PC-9 (cell line): ENCODE results near the gene LRWD1. TPM values are rescaled to one million over a fixed set of nuclear protein-coding genes. Genes with fewer than 3 reads are reported as not detected.

Experiments
- BruUV-seq: library from RNA; stranded (reverse); fragments of 400-500 nt; replicated peaks from 2 replicates; lab custom pipeline; 2021; lab: Mats Ljungman, UMichigan
- CTCF ChIA-PET: fragments of 300-600 bp; sonication (Branson Sonifier 250); formaldehyde crosslinking; loops from one replicate; lab custom pipeline; 2022; ENCODE audit warnings: antibody characterized with exemption; lab: Charles Lee
- POLR2A ChIA-PET: fragments of 300-600 bp; sonication (Branson Sonifier 250); formaldehyde crosslinking; loops from one replicate; lab custom pipeline; 2022; ENCODE audit warnings: antibody characterized with exemption; ENCODE audit not compliant: unreplicated experiment; lab: Charles Lee
- DNase-seq, 2 experiments: peaks; one replicate each; pipeline versions ENCODE4 v3.0.0 to v3.0.0-alpha.2; 2015 to 2022; ENCODE audit warnings: mixed read lengths in 1 of 2
- H2AFZ ChIP-seq: fragments of 200-600 bp; sonication (generic); 2 replicates; pipeline ENCODE4 v1.8.1; 2017; ENCODE audit warnings: antibody characterized with exemption
- H3F3A ChIP-seq: fragments of 200-600 bp; sonication (generic); 2 replicates; pipeline ENCODE4 v1.8.1; 2017; ENCODE audit warnings: antibody characterized with exemption, mild to moderate bottlenecking, low read depth; ENCODE audit not compliant: insufficient read depth
- H3K27ac ChIP-seq: fragments of 200-600 bp; sonication (generic); 2 replicates; pipeline ENCODE4 v1.6.1; 2016; ENCODE audit warnings: mixed run types
- H3K27me3 ChIP-seq: fragments of 200-600 bp; sonication (generic); 2 replicates; pipeline ENCODE4 v1.6.1; 2016; ENCODE audit warnings: low read depth, mixed run types; ENCODE audit not compliant: insufficient read depth
- H3K36me3 ChIP-seq: fragments of 200-600 bp; sonication (generic); 2 replicates; pipeline ENCODE4 v1.6.1; 2016; ENCODE audit warnings: low read depth, mixed run types
- H3K4me1 ChIP-seq: fragments of 200-600 bp; sonication (generic); replicated peaks from 2 replicates; pipeline ENCODE4 v1.6.1; 2016; ENCODE audit warnings: mixed run types; ENCODE audit not compliant: insufficient read depth
- H3K4me2 ChIP-seq: fragments of 200-600 bp; sonication (generic); 2 replicates; pipeline ENCODE4 v1.6.1; 2017; ENCODE audit warnings: mixed run types
- H3K4me3 ChIP-seq: fragments of 200-600 bp; sonication (generic); 2 replicates; pipeline ENCODE4 v1.6.1; 2016; ENCODE audit warnings: mixed run types
- H3K79me2 ChIP-seq: fragments of 200-600 bp; sonication (generic); 2 replicates; pipeline ENCODE4 v1.6.1; 2017; ENCODE audit warnings: low read depth, mixed run types
- H3K9me2 ChIP-seq: fragments of 200-600 bp; sonication (generic); 2 replicates; pipeline ENCODE4 v1.8.1; 2017; ENCODE audit warnings: mild to moderate bottlenecking; ENCODE audit not compliant: insufficient read depth
- H3K9me3 ChIP-seq: fragments of 200-600 bp; sonication (generic); 2 replicates; pipeline ENCODE4 v1.8.1; 2016; ENCODE audit warnings: low read depth; ENCODE audit not compliant: insufficient read depth
- H4K20me1 ChIP-seq: fragments of 200-600 bp; sonication (generic); 2 replicates; pipeline ENCODE4 v1.8.1; 2017; ENCODE audit not compliant: insufficient read depth
- EZH2 ChIP-seq: fragments of 200-600 bp; sonication (generic); IDR thresholded peaks from 2 replicates; pipeline ENCODE4 v1.8.0; 2017; ENCODE audit warnings: antibody characterized with exemption, low read depth
- intact Hi-C: fragments of 100-400 bp; cut with micrococcal nuclease; formaldehyde crosslinking; loops from one replicate; pipeline ENCODE4 v1.10.0; 2022; ENCODE audit not compliant: unreplicated experiment
- total RNA-seq: library from RNA; stranded (reverse); gene quantifications from 2 replicates; pipeline ENCODE4 v1.2.3, GENCODE V29; 2021
- TF ChIP-seq, protein P1 (sequence below): fragments of 200-600 bp; sonication (generic); conservative IDR thresholded peaks from 2 replicates; pipeline ENCODE4 v1.6.1; 2017; ENCODE audit warnings: mixed run types, antibody characterized with exemption, mild to moderate bottlenecking, moderate library complexity

The LRWD1 gene
- total RNA-seq, 1 experiment from 2014 or later = 35.3 TPM

GRCh38 chr7:102469972-102470825 is 5.4 kb downstream of the LRWD1 start:
- Histone ChIP-seq H3F3A (no peaks in the 10 kb centered on the region; the same call in 1 of the 2 replicates), H3K27ac (no peak overlapping the region), H2AFZ (no peak overlapping the region), H3K36me3 (no peaks in the 10 kb centered on the region), H3K9me3 (no peaks in the 10 kb centered on the region), H3K4me2 (no peak overlapping the region), H3K4me1 (peaks cover 5% of the 10 kb centered on the region; the same call in 1 of the 2 replicates), H3K79me2 (no peaks in the 10 kb centered on the region), H3K4me3 (no peak overlapping the region), H4K20me1 (no peaks in the 10 kb centered on the region), H3K27me3 (no peaks in the 10 kb centered on the region), H3K9me2 (no peaks in the 10 kb centered on the region)
- TF ChIP-seq EZH2 = no peak
- TF ChIP-seq, protein P1, sequence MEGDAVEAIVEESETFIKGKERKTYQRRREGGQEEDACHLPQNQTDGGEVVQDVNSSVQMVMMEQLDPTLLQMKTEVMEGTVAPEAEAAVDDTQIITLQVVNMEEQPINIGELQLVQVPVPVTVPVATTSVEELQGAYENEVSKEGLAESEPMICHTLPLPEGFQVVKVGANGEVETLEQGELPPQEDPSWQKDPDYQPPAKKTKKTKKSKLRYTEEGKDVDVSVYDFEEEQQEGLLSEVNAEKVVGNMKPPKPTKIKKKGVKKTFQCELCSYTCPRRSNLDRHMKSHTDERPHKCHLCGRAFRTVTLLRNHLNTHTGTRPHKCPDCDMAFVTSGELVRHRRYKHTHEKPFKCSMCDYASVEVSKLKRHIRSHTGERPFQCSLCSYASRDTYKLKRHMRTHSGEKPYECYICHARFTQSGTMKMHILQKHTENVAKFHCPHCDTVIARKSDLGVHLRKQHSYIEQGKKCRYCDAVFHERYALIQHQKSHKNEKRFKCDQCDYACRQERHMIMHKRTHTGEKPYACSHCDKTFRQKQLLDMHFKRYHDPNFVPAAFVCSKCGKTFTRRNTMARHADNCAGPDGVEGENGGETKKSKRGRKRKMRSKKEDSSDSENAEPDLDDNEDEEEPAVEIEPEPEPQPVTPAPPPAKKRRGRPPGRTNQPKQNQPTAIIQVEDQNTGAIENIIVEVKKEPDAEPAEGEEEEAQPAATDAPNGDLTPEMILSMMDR = no peak
- no TSS peak for BruUV-seq
- CTCF ChIA-PET = no interaction called here
- intact Hi-C loops = loop anchor here (10.0 kb wide), 1 partner anchor 195 kb away; no protein-coding TSS in a partner anchor
- DNase-seq = no peak
- POLR2A ChIA-PET = no interaction called here

GRCh38 chr7:102471791-102472125 is 7.0 kb downstream of the LRWD1 start:
- no peaks in the 10 kb centered on the region for H3K27me3 ChIP-seq
- intact Hi-C loops = no loop called here
- ChIA-PET CTCF (no interaction called here), POLR2A (no interaction called here)
- H3K79me2 ChIP-seq = no peaks in the 10 kb centered on the region
- H3K4me2 ChIP-seq = no peak overlapping the region
- DNase-seq = no peak
- no peak overlapping the region for H3K27ac ChIP-seq
- H3K9me3 ChIP-seq = no peaks in the 10 kb centered on the region
- no peak overlapping the region for H2AFZ ChIP-seq
- no peak overlapping the region for H3K4me3 ChIP-seq
- H3K4me1 ChIP-seq = no peaks in the 10 kb centered on the region
- no peak for TF ChIP-seq EZH2
- TF ChIP-seq, protein P1 = no peak
- no peaks in the 10 kb centered on the region for H3K36me3 ChIP-seq
- no peaks in the 10 kb centered on the region; the same call in 1 of the 2 replicates for H3F3A ChIP-seq
- H4K20me1 ChIP-seq = no peaks in the 10 kb centered on the region
- BruUV-seq = no TSS peak
- H3K9me2 ChIP-seq = no peaks in the 10 kb centered on the region

- H3K36me3 ChIP-seq = no peaks in the 10 kb centered on the region
- no peaks in the 10 kb centered on the region for H4K20me1 ChIP-seq
- H3K4me1 ChIP-seq = no peaks in the 10 kb centered on the region
- no peaks in the 10 kb centered on the region for H3K9me2 ChIP-seq
- H3K79me2 ChIP-seq = no peaks in the 10 kb centered on the region
- DNase-seq = no peak
- no peaks in the 10 kb centered on the region for H3K9me3 ChIP-seq
- ChIA-PET POLR2A (no interaction called here), CTCF (no interaction called here)
- no peak overlapping the region for H2AFZ ChIP-seq
- TF ChIP-seq, protein P1 = no peak
- TF ChIP-seq EZH2 = no peak
- no peak overlapping the region for H3K4me2 ChIP-seq
- intact Hi-C loops = no loop called here
- BruUV-seq = no TSS peak
- no peak overlapping the region for H3K27ac ChIP-seq
- H3K27me3 ChIP-seq = no peaks in the 10 kb centered on the region
- no peaks in the 10 kb centered on the region; the same call in 1 of the 2 replicates for H3F3A ChIP-seq
- H3K4me3 ChIP-seq = no peak overlapping the region
Measured at GRCh38 chr7:102472126-102473041, 7.6 kb downstream of the LRWD1 start.
